Stimulated activated naive B cell treated with anti-CD40 and anti-IgM and Interleukin-4, amounts not matched to agents 10 μg/mL and 1 μg/mL and 100 μg/mL, for 72 hours (primary cell): ENCODE results near the gene S100A6.
A peak's percentile ranks its signal among the peaks of the same experiment; 100 is the strongest.
"Not testable (repeated sequence)": the region's sequence is repeated elsewhere in the genome, so short reads cannot be mapped to it uniquely, and the experiment has no call there.

Experiments used
- ATAC-seq, 2 donors: fragments of 150-1000 bp; cut with Tn5 transposase; replicated peaks; 2 replicates each; pipeline ENCODE4 v1.10.0; 2021; ENCODE audit warnings: moderate library complexity in 1 of 2
- DNase-seq: peaks from one replicate; pipeline ENCODE4 v3.0.0; 2021
- H3K27ac Mint-ChIP-seq: one replicate; pipeline ENCODE4 v1.8.0; 2022; ENCODE audit warnings: mild to moderate bottlenecking, mixed read lengths
- H3K27me3 Mint-ChIP-seq, 2 donors: one replicate each; pipeline ENCODE4 v1.8.0; 2022; ENCODE audit warnings: mixed read lengths in 2 of 2
- H3K36me3 Mint-ChIP-seq, 2 donors: one replicate each; pipeline ENCODE4 v1.8.0; 2022; ENCODE audit warnings: mixed read lengths in 2 of 2, mild to moderate bottlenecking in 1 of 2
- H3K4me1 Mint-ChIP-seq, 2 donors: one replicate each; pipeline ENCODE4 v1.8.0; 2022; ENCODE audit warnings: mixed read lengths in 2 of 2, mild to moderate bottlenecking in 1 of 2
- H3K4me3 Mint-ChIP-seq, 2 donors: one replicate each; pipeline ENCODE4 v1.8.0; 2022; ENCODE audit warnings: mild to moderate bottlenecking in 2 of 2, mixed read lengths in 2 of 2, moderate library complexity in 1 of 2
- H3K9me3 Mint-ChIP-seq, 2 donors: one replicate each; pipeline ENCODE4 v1.8.0; 2022; ENCODE audit warnings: mixed read lengths in 2 of 2, mild to moderate bottlenecking in 1 of 2

S100A6 gene

DNA sequence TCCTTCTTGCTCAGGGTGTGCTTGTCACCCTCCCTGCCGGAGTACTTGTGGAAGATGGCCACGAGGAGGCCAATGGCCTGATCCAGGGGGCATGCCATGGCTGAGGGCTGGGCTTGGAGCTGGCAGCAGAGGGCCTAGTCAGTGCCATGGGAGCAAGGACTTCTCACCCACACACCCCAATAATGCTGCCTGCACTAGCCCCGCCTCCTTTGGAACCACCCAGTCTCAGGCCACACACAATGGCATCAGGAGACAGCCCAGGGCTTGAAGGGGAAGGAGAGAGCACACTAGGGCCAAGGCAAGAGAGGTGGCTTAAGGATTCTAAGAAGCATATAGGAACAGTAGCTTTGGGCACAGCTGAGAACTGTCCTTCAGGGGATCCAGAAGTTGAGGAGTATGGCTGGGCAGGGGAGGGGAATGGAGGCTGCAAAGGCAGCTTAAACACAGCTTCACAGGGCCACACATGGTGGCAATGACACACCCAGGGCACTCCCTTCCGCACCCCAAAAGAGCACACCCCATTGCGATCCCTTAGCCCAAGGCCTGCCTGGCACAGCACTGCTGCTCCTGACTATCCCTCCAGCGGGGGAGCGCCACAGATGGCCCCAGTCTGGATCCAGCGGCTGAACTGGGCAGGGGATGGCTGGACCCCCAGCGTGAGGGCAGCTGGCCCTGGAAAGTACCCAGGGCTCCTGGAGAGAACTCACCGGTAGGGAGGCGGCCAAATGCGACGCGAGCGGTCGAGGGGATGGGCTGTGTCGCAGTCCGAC is at the start of gene S100A6:
Gene S100A6, minus strand, starts transcription at position 750 of the 770 bp plus-strand sequence. Its CDS starts 652 bp downstream, at position 98.
- Mint-ChIP-seq H3K9me3 (peaks cover 0 to 2% of the 10 kb centered on the region in 2 donors), H3K36me3 (peaks cover 7 to 16% of the 10 kb centered on the region in 2 donors), H3K4me3 (peak within 1 kb of the TSS; percentile 89 to 96), H3K4me1 (peaks cover 47 to 60% of the 10 kb centered on the region in 2 donors), H3K27me3 (no peaks in the 10 kb centered on the region), H3K27ac (peak within 1 kb of the TSS; percentile 97)
- peak; percentile 47 to 53 for ATAC-seq
- DNase-seq = no peak

DNA sequence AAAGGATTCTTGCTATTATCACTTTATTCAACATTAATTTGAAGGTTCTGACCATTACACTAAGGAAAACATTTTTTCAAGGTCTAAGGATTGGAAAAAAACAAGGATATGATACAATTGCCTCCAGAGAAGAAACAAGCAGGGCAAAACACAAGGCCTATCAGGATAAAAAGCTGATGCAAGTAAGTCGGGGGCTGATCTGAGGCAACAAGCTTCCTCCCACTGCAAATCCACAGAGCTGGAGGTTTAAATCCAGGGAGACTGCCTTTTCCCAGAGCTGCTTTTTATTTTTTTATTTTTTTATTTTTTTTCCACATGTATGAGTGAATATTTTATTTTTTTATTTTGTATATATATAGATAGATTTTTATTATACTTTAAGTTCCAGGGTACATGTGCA is 49.2 kb upstream of the S100A6 start:
- H3K27me3 Mint-ChIP-seq = no peaks in the 10 kb centered on the region
- ATAC-seq (no peak), DNase-seq (no peak)
- H3K4me3 Mint-ChIP-seq = no peak overlapping the region
- no peak overlapping the region for H3K27ac Mint-ChIP-seq
- no peaks in the 10 kb centered on the region for H3K9me3 Mint-ChIP-seq
- no peaks in the 10 kb centered on the region for H3K36me3 Mint-ChIP-seq
- H3K4me1 Mint-ChIP-seq = peaks cover 0 to 2% of the 10 kb centered on the region in 2 donors

DNA sequence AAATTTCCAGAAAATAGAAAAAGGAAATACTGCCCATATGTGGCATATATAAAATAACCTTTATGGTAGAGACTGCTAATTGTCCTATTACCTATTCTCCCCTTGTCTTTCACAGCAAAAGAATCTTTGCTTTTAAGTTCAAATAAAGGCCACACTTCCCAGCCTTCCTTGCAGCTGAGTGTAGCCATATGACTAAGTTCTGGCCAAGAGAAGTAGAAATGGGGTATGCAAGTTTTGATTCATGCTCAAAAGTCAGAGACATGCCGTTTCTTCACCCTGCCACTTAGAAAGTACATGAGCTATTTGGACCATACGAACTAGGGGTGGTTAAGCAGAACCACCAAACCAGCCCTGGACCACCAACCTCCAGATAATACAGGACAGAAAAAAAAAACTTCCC is 48.2 kb upstream of the S100A6 start:
- Mint-ChIP-seq H3K4me1 (peaks cover 0 to 2% of the 10 kb centered on the region in 2 donors), H3K27ac (no peak overlapping the region), H3K36me3 (no peaks in the 10 kb centered on the region), H3K27me3 (no peaks in the 10 kb centered on the region), H3K9me3 (no peaks in the 10 kb centered on the region), H3K4me3 (no peak overlapping the region)
- no peak for DNase-seq
- ATAC-seq = no peak

DNA sequence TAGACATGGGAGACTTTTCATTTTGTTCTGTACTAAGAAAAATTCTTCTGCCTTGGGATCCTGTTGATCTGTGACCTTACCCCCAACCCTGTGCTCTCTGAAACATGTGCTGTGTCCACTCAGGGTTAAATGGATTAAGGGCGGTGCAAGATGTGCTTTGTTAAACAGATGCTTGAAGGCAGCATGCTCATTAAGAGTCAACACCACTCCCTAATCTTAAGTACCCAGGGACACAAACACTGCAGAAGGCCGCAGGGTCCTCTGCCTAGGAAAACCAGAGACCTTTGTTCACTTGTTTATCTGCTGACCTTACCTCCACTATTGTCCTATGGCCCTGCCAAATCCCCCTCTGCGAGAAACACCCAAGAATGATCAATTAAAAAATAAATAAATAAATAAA is 47.7 kb upstream of the S100A6 start:
- H3K4me1 Mint-ChIP-seq, H3K27ac Mint-ChIP-seq, H3K36me3 Mint-ChIP-seq, DNase-seq, H3K9me3 Mint-ChIP-seq, H3K4me3 Mint-ChIP-seq, ATAC-seq, H3K27me3 Mint-ChIP-seq: not testable (repeated sequence)

GRCh38 chr1:153582836-153583235 is 47.0 kb upstream of the S100A6 start:
- H3K27ac Mint-ChIP-seq, H3K27me3 Mint-ChIP-seq, H3K9me3 Mint-ChIP-seq, DNase-seq, H3K4me3 Mint-ChIP-seq, ATAC-seq, H3K36me3 Mint-ChIP-seq, H3K4me1 Mint-ChIP-seq: not testable (repeated sequence)

- DNase-seq (no peak), ATAC-seq (no peak)
- peaks cover 7 to 9% of the 10 kb centered on the region in 2 donors for H3K27me3 Mint-ChIP-seq
- H3K36me3 Mint-ChIP-seq = no peaks in the 10 kb centered on the region
- no peaks in the 10 kb centered on the region for H3K9me3 Mint-ChIP-seq
- no peak overlapping the region for H3K4me3 Mint-ChIP-seq
- H3K4me1 Mint-ChIP-seq = peaks cover 3 to 12% of the 10 kb centered on the region in 2 donors
- H3K27ac Mint-ChIP-seq = no peak overlapping the region
Observed at GRCh38 chr1:153578936-153579335, 43.1 kb upstream of the S100A6 start.

- no peak for ATAC-seq
Observed at GRCh38 chr1:153578490-153578889, 42.7 kb upstream of the S100A6 start.

GRCh38 chr1:153577624-153578051 is 41.8 kb upstream of the S100A6 start:
- H3K27ac Mint-ChIP-seq = no peak overlapping the region
- DNase-seq (no peak), ATAC-seq (no peak)
- no peaks in the 10 kb centered on the region for H3K9me3 Mint-ChIP-seq
- H3K36me3 Mint-ChIP-seq = no peaks in the 10 kb centered on the region
- H3K27me3 Mint-ChIP-seq = peaks cover 7 to 9% of the 10 kb centered on the region in 2 donors
- H3K4me3 Mint-ChIP-seq = no peak overlapping the region
- H3K4me1 Mint-ChIP-seq = peaks cover 10 to 24% of the 10 kb centered on the region in 2 donors

More at GRCh38 chr1:153578490-153578889, 42.7 kb upstream of the S100A6 start:
- Mint-ChIP-seq H3K36me3 (no peaks in the 10 kb centered on the region), H3K4me1 (peaks cover 3 to 16% of the 10 kb centered on the region in 2 donors), H3K4me3 (no peak overlapping the region), H3K27ac (no peak overlapping the region), H3K27me3 (peaks cover 7 to 9% of the 10 kb centered on the region in 2 donors), H3K9me3 (no peaks in the 10 kb centered on the region)
- no peak for DNase-seq

GRCh38 chr1:153577138-153577537 is 41.3 kb upstream of the S100A6 start:
- DNase-seq (no peak), ATAC-seq (no peak)
- no peak overlapping the region for H3K27ac Mint-ChIP-seq
- no peak overlapping the region for H3K4me3 Mint-ChIP-seq
- H3K27me3 Mint-ChIP-seq = peaks cover 7 to 9% of the 10 kb centered on the region in 2 donors
- no peaks in the 10 kb centered on the region for H3K36me3 Mint-ChIP-seq
- H3K4me1 Mint-ChIP-seq = peaks cover 12 to 29% of the 10 kb centered on the region in 2 donors
- no peaks in the 10 kb centered on the region for H3K9me3 Mint-ChIP-seq

GRCh38 chr1:153575497-153575896 is 39.7 kb upstream of the S100A6 start:
- peaks cover 12 to 13% of the 10 kb centered on the region in 2 donors for H3K27me3 Mint-ChIP-seq
- ATAC-seq, DNase-seq, H3K9me3 Mint-ChIP-seq, H3K27ac Mint-ChIP-seq, H3K4me3 Mint-ChIP-seq, H3K36me3 Mint-ChIP-seq: not testable (repeated sequence)
- H3K4me1 Mint-ChIP-seq = peaks cover 18 to 29% of the 10 kb centered on the region in 2 donors

DNA sequence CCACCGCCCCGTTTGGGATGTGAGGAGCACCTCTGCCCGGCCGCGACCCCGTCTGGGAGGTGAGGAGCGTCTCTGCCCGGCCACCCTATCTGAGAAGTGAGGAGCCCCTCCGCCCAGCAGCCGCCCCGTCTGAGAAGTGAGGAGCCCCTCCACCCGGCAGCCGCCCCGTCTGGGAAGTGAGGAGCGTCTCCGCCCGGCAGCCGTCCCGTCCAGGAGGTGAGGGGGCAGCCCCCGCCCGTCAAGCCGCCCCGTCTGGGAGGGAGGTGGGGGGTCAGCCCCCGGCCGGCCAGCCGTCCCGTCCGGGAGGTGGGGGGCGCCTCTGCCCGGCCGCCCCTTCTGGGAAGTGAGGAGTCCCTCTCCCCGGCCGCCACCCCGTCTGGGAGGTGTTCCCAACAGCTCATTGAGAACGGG is 39.3 kb upstream of the S100A6 start:
- not testable (repeated sequence) for DNase-seq, H3K36me3 Mint-ChIP-seq, ATAC-seq, H3K4me3 Mint-ChIP-seq, H3K27ac Mint-ChIP-seq, H3K9me3 Mint-ChIP-seq
- peaks cover 13 to 14% of the 10 kb centered on the region in 2 donors for H3K27me3 Mint-ChIP-seq
- H3K4me1 Mint-ChIP-seq = peaks cover 18 to 29% of the 10 kb centered on the region in 2 donors

- H3K4me3 Mint-ChIP-seq = no peak overlapping the region
- no peaks in the 10 kb centered on the region for H3K9me3 Mint-ChIP-seq
- H3K27ac Mint-ChIP-seq = peak overlapping the region; percentile 26
Observed at GRCh38 chr1:153573351-153573750, 37.6 kb upstream of the S100A6 start.

DNA sequence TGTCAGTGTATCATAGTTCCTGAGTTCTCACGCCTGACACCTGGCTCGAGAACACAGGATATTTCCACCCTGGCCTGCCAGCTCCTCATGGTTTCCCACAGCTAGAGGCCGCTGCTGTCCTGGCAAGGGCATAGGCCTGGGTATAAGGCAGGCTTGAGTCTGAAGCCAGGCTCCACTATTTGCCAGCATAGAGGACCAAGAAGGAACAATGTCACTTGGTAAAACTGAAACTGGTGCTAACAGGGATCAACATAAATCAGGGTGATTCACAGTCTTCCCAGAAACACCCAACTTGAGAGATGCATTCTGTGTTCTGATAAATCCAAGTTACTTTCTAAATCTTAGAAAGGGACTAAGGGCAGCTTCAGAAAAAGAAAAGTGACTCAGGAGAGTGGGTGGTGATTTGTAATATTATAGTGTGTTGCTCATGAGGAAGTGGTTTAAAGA is 36.8 kb upstream of the S100A6 start:
- Mint-ChIP-seq H3K27ac (peak overlapping the region; percentile 87), H3K4me3 (no peak overlapping the region), H3K4me1 (peaks cover 28 to 41% of the 10 kb centered on the region in 2 donors), H3K36me3 (no peaks in the 10 kb centered on the region), H3K27me3 (peaks cover 10 to 11% of the 10 kb centered on the region in 2 donors), H3K9me3 (no peaks in the 10 kb centered on the region)
- DNase-seq (peak; percentile 61), ATAC-seq (peak; percentile 91 to 92)

More at GRCh38 chr1:153573351-153573750, 37.6 kb upstream of the S100A6 start:
- no peak for ATAC-seq
- DNase-seq = no peak
- H3K27me3 Mint-ChIP-seq = peaks cover 14 to 18% of the 10 kb centered on the region in 2 donors
- H3K4me1 Mint-ChIP-seq = peaks cover 24 to 36% of the 10 kb centered on the region in 2 donors
- H3K36me3 Mint-ChIP-seq = no peaks in the 10 kb centered on the region

DNA sequence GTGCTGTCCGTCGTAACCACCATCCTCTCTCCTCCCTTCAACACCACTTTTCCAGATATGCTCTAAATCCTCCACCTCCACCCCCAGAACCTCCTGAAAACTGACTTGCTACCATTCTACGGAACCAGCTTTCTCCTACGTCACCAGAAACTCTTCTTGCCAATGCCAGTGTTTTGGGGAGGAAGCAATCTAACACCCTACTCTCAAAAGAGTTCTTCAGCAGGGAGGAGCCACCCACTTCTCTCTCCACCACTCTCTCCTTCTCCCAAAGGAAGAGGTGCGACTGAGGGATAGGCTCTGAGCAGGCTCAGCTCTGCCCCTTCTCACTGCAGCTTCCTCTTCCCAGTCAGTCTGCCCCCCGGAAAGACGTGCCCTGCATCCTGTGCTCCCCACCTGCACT is 35.9 kb upstream of the S100A6 start:
- Mint-ChIP-seq H3K4me3 (no peak overlapping the region), H3K9me3 (no peaks in the 10 kb centered on the region), H3K36me3 (no peaks in the 10 kb centered on the region), H3K27me3 (peaks cover 8 to 10% of the 10 kb centered on the region in 2 donors), H3K27ac (peak overlapping the region; percentile 39), H3K4me1 (peaks cover 32 to 39% of the 10 kb centered on the region in 2 donors)
- ATAC-seq (no peak), DNase-seq (no peak)

DNA sequence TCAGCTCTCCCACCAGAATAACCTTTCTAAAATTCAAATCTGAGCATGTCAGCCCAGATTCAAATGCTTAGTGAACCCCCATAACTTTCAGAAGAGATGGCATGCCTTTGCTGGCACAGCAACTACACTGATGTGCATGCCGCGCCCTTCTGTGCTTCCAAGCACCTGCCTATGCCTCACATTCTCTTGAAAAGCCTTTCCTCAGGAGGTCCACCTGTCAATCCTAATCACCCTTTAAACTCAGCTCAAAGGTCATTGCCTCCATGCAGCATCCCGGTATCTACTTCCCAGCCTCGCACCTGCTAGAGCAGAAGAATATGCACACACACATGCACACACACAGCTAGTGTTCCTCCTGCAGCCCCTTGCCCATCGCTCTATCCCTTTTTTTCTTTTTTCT is 35.1 kb upstream of the S100A6 start:
- no peaks in the 10 kb centered on the region for H3K9me3 Mint-ChIP-seq
- H3K4me3 Mint-ChIP-seq = no peak overlapping the region
- peaks cover 39 to 46% of the 10 kb centered on the region in 2 donors for H3K4me1 Mint-ChIP-seq
- H3K27ac Mint-ChIP-seq = no peak overlapping the region
- peaks cover 8 to 10% of the 10 kb centered on the region in 2 donors for H3K27me3 Mint-ChIP-seq
- ATAC-seq = no peak
- DNase-seq = no peak
- H3K36me3 Mint-ChIP-seq = no peaks in the 10 kb centered on the region
